ENCODE results near the gene PARD3B.

DNA sequence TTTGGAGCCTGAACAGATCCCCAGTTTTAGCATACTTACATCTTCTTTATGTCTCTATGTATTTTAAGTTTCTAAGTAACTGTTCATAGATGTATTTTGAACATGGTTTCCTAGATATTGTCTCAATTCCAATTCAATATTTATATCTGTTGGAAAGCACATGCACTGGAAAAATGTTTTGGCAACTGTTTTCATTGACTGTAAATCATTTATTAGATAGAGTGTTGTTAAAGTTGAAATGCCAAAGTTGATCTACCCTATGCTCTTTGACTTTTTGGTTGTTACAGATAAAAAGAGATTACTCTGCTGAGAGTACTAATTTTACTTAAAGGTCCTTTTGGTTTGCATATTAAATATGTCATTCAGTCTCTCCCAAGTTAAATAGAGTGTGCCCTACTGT lies 792.0 kb downstream of the PARD3B start:
- TF ChIP-seq, protein P1, sequence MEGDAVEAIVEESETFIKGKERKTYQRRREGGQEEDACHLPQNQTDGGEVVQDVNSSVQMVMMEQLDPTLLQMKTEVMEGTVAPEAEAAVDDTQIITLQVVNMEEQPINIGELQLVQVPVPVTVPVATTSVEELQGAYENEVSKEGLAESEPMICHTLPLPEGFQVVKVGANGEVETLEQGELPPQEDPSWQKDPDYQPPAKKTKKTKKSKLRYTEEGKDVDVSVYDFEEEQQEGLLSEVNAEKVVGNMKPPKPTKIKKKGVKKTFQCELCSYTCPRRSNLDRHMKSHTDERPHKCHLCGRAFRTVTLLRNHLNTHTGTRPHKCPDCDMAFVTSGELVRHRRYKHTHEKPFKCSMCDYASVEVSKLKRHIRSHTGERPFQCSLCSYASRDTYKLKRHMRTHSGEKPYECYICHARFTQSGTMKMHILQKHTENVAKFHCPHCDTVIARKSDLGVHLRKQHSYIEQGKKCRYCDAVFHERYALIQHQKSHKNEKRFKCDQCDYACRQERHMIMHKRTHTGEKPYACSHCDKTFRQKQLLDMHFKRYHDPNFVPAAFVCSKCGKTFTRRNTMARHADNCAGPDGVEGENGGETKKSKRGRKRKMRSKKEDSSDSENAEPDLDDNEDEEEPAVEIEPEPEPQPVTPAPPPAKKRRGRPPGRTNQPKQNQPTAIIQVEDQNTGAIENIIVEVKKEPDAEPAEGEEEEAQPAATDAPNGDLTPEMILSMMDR (IDR thresholded peaks at IDR 0.05): no peak
- TF ChIP-seq POLR2A (IDR thresholded peaks at IDR 0.05) (no peak), POLR2AphosphoS5 (IDR thresholded peaks at IDR 0.05; ENCODE audit: insufficient read depth in 1 of 2, low read depth in 1 of 2) (no peak)
